ENCODE measurements around the gene HIPK2. TPM values are rescaled to one million over a fixed set of nuclear protein-coding genes. Genes with fewer than 3 reads are reported as not detected.

HIPK2 gene
- total RNA-seq, 1 experiment from 2014 or later = 3.0 TPM

- no peak for DNase-seq (ENCODE audit: low spot score)
Observed at GRCh38 chr7:139591550-139592195, 186.1 kb downstream of the HIPK2 start.

- DNase-seq (ENCODE audit: low spot score) = no peak
Observed at GRCh38 chr7:139589474-139589873, 188.3 kb downstream of the HIPK2 start.

- DNase-seq (ENCODE audit: low spot score) = no peak
Observed at GRCh38 chr7:139588632-139589031, 189.2 kb downstream of the HIPK2 start.

GRCh38 chr7:139587535-139587934, 190.3 kb downstream of the HIPK2 start:
- no peak for DNase-seq (ENCODE audit: low spot score)

- no peak for DNase-seq (ENCODE audit: low spot score)
Observed at GRCh38 chr7:139586286-139586685, 191.5 kb downstream of the HIPK2 start.

GRCh38 chr7:139585042-139585441, 192.8 kb downstream of the HIPK2 start:
- DNase-seq (ENCODE audit: low spot score) = no peak

GRCh38 chr7:139583826-139584553, 193.8 kb downstream of the HIPK2 start:
- DNase-seq (ENCODE audit: low spot score) = no peak

- no peak for DNase-seq (ENCODE audit: low spot score)
Observed at GRCh38 chr7:139582671-139583155, 195.1 kb downstream of the HIPK2 start.

GRCh38 chr7:139582130-139582650, 195.6 kb downstream of the HIPK2 start:
- no peak for DNase-seq (ENCODE audit: low spot score)

- no peak for DNase-seq (ENCODE audit: low spot score)
Observed at GRCh38 chr7:139580435-139580834, 197.4 kb downstream of the HIPK2 start.

GRCh38 chr7:139576179-139576973, 201.4 kb downstream of the HIPK2 start:
- DNase-seq (ENCODE audit: low spot score) = no peak

- no peak for DNase-seq (ENCODE audit: low spot score)
Observed at GRCh38 chr7:139575338-139575680, 202.5 kb downstream of the HIPK2 start.

- no peak for DNase-seq (ENCODE audit: low spot score)
Observed at GRCh38 chr7:139574618-139575337, 203.0 kb downstream of the HIPK2 start.

GRCh38 chr7:139573871-139574270, 203.9 kb downstream of the HIPK2 start:
- no peak for DNase-seq (ENCODE audit: low spot score)

GRCh38 chr7:139572704-139573385, 205.0 kb downstream of the HIPK2 start:
- no peak for DNase-seq (ENCODE audit: low spot score)

GRCh38 chr7:139572071-139572470, 205.7 kb downstream of the HIPK2 start:
- DNase-seq (ENCODE audit: low spot score) = no peak

GRCh38 chr7:139571651-139572050, 206.1 kb downstream of the HIPK2 start:
- no peak for DNase-seq (ENCODE audit: low spot score)

- no peak for DNase-seq (ENCODE audit: low spot score)
Observed at GRCh38 chr7:139571190-139571589, 206.6 kb downstream of the HIPK2 start.

- no peak for DNase-seq (ENCODE audit: low spot score)
Observed at GRCh38 chr7:139570626-139571025, 207.2 kb downstream of the HIPK2 start.

GRCh38 chr7:139570119-139570518, 207.7 kb downstream of the HIPK2 start:
- no peak for DNase-seq (ENCODE audit: low spot score)

All from HT-29 (cell line).